GM12891 (cell line): ENCODE measurements around the gene CD22.

ENCODE experiments used
- POLR2A ChIP-seq: IDR thresholded peaks from 2 replicates; pipeline ENCODE4 v1.6.1; 2011; ENCODE audit warnings: low read depth, low read length, control low read depth
- POLR2AphosphoS5 ChIP-seq: IDR thresholded peaks from 2 replicates; pipeline ENCODE4 v1.6.1; 2011; ENCODE audit warnings: low read depth, low read length, control low read depth

DNA sequence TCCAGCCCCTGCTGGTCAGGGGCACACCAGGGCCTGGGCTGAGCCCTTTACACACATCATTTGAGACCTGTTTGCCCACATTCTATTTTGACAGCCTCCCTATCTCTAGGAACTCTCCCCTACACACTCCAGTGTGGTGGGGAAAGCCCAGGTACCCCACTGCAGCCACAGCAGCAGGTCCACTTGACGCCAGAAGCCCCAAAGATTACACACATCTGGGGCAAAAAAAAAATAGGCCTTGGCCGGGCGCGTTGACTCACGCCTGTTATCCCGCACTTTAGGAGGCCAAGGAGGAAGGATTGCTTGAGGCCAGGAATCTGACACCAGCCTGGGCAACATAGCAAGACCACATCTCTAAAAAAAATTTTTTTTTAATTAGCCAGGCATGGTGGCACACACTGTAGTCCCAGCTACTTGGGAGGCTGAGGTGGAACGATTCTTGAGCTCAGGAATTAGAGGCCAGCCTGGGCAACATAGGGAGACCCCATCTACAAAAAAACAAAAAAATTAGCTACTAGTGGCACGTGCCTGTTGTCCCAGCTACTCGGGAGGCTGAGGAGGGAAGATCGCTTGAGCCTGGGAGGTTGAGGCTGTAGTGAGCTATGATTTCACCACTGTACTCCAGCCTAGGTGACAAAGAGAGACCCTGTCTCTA, 18.0 kb upstream of the CD22 start:
- TF ChIP-seq POLR2AphosphoS5 (no peak), POLR2A (no peak)
